DOHH2 (cell line): ENCODE data around the gene TTLL10.

Source experiments
- EZH2phosphoT487 ChIP-seq: fragments of 200-600 bp; sonication (generic); IDR thresholded peaks from 2 replicates; pipeline ENCODE4 v1.6.1; 2017; ENCODE audit warnings: borderline replicate concordance, mild to moderate bottlenecking, antibody characterized with exemption, low read length, moderate library complexity, mixed read lengths
- TF ChIP-seq, protein P1 (sequence below): fragments of 200-600 bp; sonication (generic); IDR thresholded peaks from one replicate; pipeline ENCODE4 v1.5.1; 2014; ENCODE audit warnings: antibody characterized with exemption, mild to moderate bottlenecking, low read depth, low read length; ENCODE audit not compliant: poor library complexity, severe bottlenecking

DNA sequence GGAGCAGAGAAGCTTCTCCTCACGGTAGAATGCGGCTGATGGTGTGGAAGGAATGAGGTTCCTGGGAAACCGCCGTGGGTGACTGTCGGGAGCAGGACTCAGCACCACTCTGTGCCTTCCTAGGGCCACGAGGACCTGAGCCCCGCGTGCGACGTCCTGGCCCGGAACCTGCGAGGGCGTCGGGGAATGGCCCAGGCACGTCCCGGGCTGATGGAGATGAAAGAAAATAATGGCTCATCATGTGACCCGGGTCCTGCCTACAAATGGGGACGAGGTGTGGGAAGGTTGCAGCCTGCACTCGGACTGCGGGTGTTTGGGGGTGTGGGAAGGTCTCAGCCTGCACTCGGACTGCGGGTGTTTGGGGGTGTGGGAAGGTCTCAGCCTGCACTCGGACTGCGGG is 25.1 kb upstream of the TTLL10 start:
- TF ChIP-seq EZH2phosphoT487, result no peak
- TF ChIP-seq, protein P1, sequence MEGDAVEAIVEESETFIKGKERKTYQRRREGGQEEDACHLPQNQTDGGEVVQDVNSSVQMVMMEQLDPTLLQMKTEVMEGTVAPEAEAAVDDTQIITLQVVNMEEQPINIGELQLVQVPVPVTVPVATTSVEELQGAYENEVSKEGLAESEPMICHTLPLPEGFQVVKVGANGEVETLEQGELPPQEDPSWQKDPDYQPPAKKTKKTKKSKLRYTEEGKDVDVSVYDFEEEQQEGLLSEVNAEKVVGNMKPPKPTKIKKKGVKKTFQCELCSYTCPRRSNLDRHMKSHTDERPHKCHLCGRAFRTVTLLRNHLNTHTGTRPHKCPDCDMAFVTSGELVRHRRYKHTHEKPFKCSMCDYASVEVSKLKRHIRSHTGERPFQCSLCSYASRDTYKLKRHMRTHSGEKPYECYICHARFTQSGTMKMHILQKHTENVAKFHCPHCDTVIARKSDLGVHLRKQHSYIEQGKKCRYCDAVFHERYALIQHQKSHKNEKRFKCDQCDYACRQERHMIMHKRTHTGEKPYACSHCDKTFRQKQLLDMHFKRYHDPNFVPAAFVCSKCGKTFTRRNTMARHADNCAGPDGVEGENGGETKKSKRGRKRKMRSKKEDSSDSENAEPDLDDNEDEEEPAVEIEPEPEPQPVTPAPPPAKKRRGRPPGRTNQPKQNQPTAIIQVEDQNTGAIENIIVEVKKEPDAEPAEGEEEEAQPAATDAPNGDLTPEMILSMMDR, result no peak
